T-helper 2 cell treated with Interferon-gamma antibody and Interleukin-4, amounts not matched to agents 5 μg/mL and 100 μg/mL, for 36 hours (primary cell): Measurements from ENCODE around the gene PRKAG3.
"Not testable (repeated sequence)": the region's sequence is repeated elsewhere in the genome, so short reads cannot be mapped to it uniquely, and the experiment has no call there.

Experiments used
- DNase-seq: peaks from one replicate; pipeline ENCODE4 v3.0.0; 2021; ENCODE audit warnings: low spot score
- H3K27ac Mint-ChIP-seq: one replicate; pipeline ENCODE4 v1.8.0; 2021; ENCODE audit warnings: mild to moderate bottlenecking, mixed read lengths
- H3K27me3 Mint-ChIP-seq: one replicate; pipeline ENCODE4 v1.8.0; 2021; ENCODE audit warnings: low read depth, mixed read lengths
- H3K36me3 Mint-ChIP-seq: one replicate; pipeline ENCODE4 v1.8.0; 2021; ENCODE audit warnings: low read depth, mixed read lengths
- H3K4me1 Mint-ChIP-seq: one replicate; pipeline ENCODE4 v1.8.0; 2021; ENCODE audit warnings: low read depth, mixed read lengths
- H3K4me3 Mint-ChIP-seq: one replicate; pipeline ENCODE4 v1.8.0; 2022; ENCODE audit warnings: mild to moderate bottlenecking, moderate library complexity, mixed read lengths
- H3K9me3 Mint-ChIP-seq: one replicate; pipeline ENCODE4 v1.8.0; 2021; ENCODE audit warnings: mixed read lengths

PRKAG3 gene

DNA sequence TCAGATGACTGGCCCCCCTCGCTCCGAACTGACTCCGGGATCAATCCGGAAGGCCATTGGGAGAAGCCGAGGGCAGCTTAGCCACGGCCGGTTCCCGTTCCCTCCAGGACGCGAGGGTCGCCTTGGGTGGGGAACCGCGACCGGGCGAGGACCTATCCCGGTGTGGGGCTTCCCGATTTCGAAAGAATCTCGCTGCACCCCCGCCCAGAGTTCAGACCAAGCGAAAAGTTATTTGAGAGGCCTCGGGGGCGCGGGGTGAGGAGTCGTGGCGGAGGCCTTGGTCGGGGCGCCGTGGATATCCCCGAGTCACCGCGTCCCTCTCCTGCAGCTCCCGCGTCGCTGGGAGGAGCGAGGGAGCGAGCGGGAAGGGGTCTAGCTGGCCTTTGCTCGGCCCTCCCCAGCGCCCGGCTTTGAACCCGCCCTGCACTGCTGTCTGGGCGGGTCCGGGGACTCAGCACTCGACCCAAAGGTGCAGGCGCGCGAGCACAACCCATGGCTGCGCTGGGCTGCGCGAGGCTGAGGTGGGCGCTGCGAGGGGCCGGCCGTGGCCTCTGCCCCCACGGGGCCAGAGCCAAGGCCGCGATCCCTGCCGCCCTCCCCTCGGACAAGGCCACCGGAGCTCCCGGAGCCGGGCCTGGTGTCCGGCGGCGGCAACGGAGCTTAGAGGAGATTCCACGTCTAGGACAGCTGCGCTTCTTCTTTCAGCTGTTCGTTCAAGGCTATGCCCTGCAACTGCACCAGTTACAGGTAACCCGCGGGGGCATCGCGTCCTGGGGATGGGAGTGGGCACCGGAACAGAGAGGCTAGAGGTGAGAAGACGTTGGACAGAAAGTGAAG, 49.7 kb downstream of the PRKAG3 start, which contains the start of gene CYP27A1:
CYP27A1 (plus strand) TSS at position 457 of the 837 bp plus-strand sequence; CDS start at position 493, 36 bp downstream.
- H3K27me3 Mint-ChIP-seq: peaks cover 59% of the 10 kb centered on the region
- DNase-seq: no peak
- H3K36me3 Mint-ChIP-seq: no peaks in the 10 kb centered on the region
- H3K4me1 Mint-ChIP-seq: peaks cover 2% of the 10 kb centered on the region
- no peak within 1 kb of the TSS for H3K4me3 Mint-ChIP-seq
- H3K9me3 Mint-ChIP-seq: peaks cover 5% of the 10 kb centered on the region
- H3K27ac Mint-ChIP-seq: no peak within 1 kb of the TSS

DNA sequence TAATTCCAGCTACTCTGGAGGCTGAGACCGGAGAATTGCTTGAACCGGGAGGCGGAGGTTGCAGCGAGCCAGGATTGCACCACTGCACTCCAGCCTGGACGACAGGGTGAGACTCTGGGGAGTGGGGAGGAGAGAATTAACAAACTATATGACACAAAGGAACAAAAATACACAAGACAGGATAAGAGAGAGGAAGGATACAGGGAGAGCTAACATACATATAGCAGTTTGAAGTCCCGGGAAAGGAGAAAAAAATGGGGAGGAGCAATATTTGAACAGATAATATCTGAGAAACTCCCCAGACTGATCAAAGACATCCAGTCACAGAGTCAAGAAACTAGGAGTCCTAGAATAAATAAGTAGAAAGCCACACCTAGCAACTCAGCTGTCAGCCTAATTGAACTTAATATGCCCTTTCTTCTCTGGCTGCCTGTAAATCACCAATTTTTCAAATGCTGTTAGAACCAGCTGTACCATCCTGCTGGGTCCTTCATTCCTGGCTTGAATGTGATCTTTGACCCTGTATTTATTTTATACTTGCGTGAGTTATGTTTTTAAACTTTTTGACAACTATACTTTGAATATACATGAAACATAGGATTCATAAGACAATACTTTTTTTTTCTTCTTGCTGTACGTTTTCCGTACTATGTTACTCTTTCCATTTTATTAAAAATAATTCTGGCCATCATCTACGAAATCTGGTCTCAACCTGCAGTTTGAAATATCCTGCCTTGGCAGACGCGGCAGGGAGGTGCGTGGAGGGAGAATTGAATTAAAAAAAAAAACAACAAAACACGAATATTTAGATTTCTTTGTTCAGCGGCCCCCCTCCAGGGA, 50.5 kb downstream of the PRKAG3 start:
- peaks cover 2% of the 10 kb centered on the region for H3K4me1 Mint-ChIP-seq
- H3K27ac Mint-ChIP-seq: no peak overlapping the region
- H3K36me3 Mint-ChIP-seq: no peaks in the 10 kb centered on the region
- H3K4me3 Mint-ChIP-seq: no peak overlapping the region
- DNase-seq: no peak
- peaks cover 57% of the 10 kb centered on the region for H3K27me3 Mint-ChIP-seq
- H3K9me3 Mint-ChIP-seq: peaks cover 11% of the 10 kb centered on the region

DNA sequence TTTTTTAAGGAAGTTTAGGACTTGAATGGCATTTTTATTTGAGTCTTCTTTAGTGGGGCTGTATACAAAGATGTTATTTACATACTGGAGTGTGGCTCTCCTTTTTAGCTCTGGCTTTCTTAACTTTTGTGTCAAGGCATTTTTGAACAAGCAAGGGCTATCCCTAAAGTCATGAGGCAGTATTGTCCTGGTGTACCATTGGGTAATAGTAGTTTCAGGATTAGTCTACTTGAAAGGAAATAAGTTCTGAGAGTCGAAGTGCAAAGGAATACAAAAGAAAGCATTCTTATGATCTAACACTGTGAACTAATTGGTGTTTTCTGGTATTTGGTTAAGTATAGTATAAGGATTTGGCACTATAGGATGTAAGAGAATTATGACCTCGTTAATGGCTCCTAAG, 51.6 kb downstream of the PRKAG3 start:
- no peak for DNase-seq
- H3K27ac Mint-ChIP-seq: no peak overlapping the region
- H3K4me3 Mint-ChIP-seq: no peak overlapping the region
- no peaks in the 10 kb centered on the region for H3K36me3 Mint-ChIP-seq
- peaks cover 2% of the 10 kb centered on the region for H3K4me1 Mint-ChIP-seq
- peaks cover 48% of the 10 kb centered on the region for H3K27me3 Mint-ChIP-seq
- H3K9me3 Mint-ChIP-seq: peaks cover 13% of the 10 kb centered on the region

DNA sequence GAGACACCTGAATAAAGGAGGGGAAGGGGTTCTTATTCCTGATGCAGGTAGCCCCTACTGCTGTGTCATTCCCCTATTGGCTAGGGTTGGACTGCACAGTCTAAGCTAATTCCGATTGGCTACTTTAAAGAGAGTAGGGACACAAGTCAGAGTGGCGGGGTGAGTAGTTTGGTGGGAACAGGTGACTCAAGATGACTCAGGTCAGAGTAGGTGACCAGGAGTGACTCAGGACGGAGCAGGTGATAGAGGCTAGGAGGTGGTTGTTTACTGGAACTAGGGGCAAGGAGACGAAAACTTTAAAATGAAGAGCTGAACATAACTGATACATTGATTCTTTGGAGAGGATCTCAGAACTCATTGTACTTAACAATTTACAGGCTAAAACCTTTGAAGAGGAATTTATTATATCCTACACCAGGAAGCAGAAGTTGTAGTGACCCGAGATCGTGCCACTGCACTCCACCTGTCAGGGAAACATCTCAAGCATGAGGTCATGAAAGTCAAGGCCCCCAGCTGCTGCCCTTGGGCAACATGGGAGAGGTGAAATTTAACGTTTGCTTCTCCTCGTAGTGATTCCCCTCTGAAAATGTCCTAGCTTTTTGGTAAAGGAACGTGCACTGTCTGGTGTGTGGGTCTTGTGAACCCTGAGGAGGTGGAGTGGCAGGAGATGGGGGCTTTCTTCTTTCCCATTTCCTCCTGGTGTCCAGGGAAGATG, 54.2 kb downstream of the PRKAG3 start:
- no peak overlapping the region for H3K4me3 Mint-ChIP-seq
- no peak overlapping the region for H3K27ac Mint-ChIP-seq

DNA sequence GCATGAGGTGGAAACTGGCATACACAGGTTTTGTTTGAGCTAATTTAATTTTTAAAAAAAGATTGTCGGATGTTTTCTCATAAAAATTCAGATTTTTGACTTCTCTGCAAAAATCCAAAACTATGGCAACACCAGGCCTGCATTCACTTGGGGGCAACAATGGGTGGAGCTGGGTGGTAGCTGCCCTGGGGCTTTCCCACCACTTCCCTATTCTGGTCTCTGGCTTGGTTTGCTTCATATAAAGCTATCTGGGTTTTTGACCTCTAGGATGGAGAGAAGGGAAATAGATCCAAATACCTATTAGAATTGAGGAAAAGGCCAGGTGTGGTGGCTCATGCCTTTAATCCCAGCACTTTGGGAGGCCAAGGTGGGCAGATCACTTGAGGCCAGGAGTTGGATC, 55.1 kb downstream of the PRKAG3 start:
- H3K27ac Mint-ChIP-seq: no peak overlapping the region
- peaks cover 2% of the 10 kb centered on the region for H3K4me1 Mint-ChIP-seq
- no peaks in the 10 kb centered on the region for H3K36me3 Mint-ChIP-seq
- peaks cover 13% of the 10 kb centered on the region for H3K9me3 Mint-ChIP-seq
- peaks cover 23% of the 10 kb centered on the region for H3K27me3 Mint-ChIP-seq
- no peak for DNase-seq
- no peak overlapping the region for H3K4me3 Mint-ChIP-seq

More for the DNA sequence above, 54.2 kb downstream of the PRKAG3 start:
- Mint-ChIP-seq H3K36me3 (no peaks in the 10 kb centered on the region), H3K4me1 (peaks cover 2% of the 10 kb centered on the region), H3K27me3 (peaks cover 27% of the 10 kb centered on the region), H3K9me3 (peaks cover 13% of the 10 kb centered on the region)
- no peak for DNase-seq

DNA sequence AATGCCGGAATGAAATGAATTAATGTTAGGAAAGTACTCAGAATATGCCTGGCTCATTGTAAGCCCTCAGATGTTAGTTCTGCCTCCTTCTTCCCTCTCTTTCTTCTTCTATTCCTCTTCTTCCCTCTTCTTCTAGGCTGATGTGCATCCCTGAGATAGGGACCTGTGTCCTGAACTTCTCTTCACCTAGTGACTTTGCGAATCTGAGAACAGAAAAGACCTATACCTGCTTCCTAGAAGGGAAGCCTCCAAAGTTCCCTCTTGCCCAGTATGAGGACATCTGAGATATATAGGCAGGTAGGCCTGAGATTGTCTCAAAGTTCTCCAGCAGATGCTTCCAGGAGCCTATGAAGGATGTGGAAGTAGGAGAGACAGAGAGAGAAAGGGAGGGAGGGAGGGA, 57.7 kb downstream of the PRKAG3 start:
- Mint-ChIP-seq H3K36me3 (no peaks in the 10 kb centered on the region), H3K27ac (no peak overlapping the region), H3K4me1 (no peaks in the 10 kb centered on the region)

DNA sequence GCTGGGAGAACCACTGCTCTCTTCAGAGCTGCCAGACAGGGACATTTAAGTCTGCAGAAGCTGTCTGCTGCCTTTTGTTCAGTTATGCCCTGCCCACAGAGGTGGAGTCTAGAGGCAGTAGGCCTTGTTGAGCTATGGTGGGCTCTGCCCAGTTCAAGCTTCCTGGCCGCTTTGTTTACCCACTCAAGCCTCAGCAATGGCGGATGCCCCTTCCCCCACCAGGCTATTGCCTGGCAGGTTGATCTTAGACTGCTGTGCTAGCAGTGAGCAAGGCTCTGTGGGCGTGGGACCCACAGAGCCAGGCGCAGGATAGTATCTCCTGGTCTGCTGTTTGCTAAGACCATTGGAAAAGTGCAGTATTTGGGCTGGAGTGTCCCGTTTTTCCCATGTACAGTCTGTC, 58.8 kb downstream of the PRKAG3 start:
- H3K4me1 Mint-ChIP-seq, H3K36me3 Mint-ChIP-seq, H3K4me3 Mint-ChIP-seq, H3K27ac Mint-ChIP-seq, DNase-seq: not testable (repeated sequence)
- Mint-ChIP-seq H3K9me3 (peaks cover 13% of the 10 kb centered on the region), H3K27me3 (peaks cover 10% of the 10 kb centered on the region)

More for the DNA sequence above, 57.7 kb downstream of the PRKAG3 start:
- peaks cover 11% of the 10 kb centered on the region for H3K27me3 Mint-ChIP-seq
- no peak for DNase-seq
- no peak overlapping the region for H3K4me3 Mint-ChIP-seq
- H3K9me3 Mint-ChIP-seq: peaks cover 13% of the 10 kb centered on the region
